ENCODE data around the gene KRTAP12-1.

DNA sequence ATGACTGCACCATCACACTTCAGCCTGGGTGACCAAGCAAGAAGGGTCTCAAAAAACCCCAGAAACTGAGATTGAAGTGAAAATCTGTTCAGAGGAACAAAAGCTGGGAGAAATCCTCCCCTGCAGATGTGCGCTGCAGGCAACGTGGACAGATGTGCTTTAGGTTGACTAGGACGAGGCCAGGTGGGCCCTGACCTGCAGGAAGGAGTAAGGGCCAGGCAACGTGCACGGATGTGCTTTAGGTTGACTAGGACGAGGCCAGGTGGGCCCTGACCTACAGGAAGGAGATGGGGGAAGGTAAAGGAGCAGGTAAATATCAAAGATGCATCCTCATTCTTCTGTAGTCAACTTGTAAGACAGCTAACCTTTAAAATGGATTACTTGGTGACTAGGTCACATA lies 2.5 kb upstream of the KRTAP12-1 start:
- TF ChIP-seq, protein P1, sequence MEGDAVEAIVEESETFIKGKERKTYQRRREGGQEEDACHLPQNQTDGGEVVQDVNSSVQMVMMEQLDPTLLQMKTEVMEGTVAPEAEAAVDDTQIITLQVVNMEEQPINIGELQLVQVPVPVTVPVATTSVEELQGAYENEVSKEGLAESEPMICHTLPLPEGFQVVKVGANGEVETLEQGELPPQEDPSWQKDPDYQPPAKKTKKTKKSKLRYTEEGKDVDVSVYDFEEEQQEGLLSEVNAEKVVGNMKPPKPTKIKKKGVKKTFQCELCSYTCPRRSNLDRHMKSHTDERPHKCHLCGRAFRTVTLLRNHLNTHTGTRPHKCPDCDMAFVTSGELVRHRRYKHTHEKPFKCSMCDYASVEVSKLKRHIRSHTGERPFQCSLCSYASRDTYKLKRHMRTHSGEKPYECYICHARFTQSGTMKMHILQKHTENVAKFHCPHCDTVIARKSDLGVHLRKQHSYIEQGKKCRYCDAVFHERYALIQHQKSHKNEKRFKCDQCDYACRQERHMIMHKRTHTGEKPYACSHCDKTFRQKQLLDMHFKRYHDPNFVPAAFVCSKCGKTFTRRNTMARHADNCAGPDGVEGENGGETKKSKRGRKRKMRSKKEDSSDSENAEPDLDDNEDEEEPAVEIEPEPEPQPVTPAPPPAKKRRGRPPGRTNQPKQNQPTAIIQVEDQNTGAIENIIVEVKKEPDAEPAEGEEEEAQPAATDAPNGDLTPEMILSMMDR (IDR thresholded peaks at IDR 0.05; ENCODE audit: low read depth, low read length): no peak
- no peak for TF ChIP-seq POLR2A (IDR thresholded peaks at IDR 0.05; ENCODE audit: extremely low read depth, insufficient read length)
- no peak for TF ChIP-seq MYC (IDR thresholded peaks at IDR 0.05; ENCODE audit: low read depth, low read length)
- TF ChIP-seq, protein P2, sequence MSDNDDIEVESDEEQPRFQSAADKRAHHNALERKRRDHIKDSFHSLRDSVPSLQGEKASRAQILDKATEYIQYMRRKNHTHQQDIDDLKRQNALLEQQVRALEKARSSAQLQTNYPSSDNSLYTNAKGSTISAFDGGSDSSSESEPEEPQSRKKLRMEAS (IDR thresholded peaks at IDR 0.05; ENCODE audit: low read depth, low read length): no peak
